Body of pancreas (tissue), 4 donors: ENCODE measurements around the gene DENND1A.

Experiments
- CTCF ChIP-seq, 7 experiments: fragments of 450-650 bp in 4 of 7; fragments of 200-600 bp in 3 of 7; sonication (generic) in 3 of 7; IDR thresholded peaks; one replicate each; pipeline ENCODE4 v1.5.1; 2016 to 2019; ENCODE audit warnings: antibody characterized with exemption in 7 of 7
- POLR2A ChIP-seq, 3 donors: fragments of 450-650 bp; IDR thresholded peaks; one replicate each; pipeline ENCODE4 v1.6.1; 2016; ENCODE audit warnings: antibody characterized with exemption in 3 of 3, mild to moderate bottlenecking in 2 of 3

- TF ChIP-seq CTCF (IDR thresholded peaks at IDR 0.05), result no peak
- TF ChIP-seq POLR2A (IDR thresholded peaks at IDR 0.05), result no peak
These were observed 251.0 kb downstream of the DENND1A start for GRCh38 chr9:123678878-123679329.
